Measurements from ENCODE around the gene NCK2.

DNA sequence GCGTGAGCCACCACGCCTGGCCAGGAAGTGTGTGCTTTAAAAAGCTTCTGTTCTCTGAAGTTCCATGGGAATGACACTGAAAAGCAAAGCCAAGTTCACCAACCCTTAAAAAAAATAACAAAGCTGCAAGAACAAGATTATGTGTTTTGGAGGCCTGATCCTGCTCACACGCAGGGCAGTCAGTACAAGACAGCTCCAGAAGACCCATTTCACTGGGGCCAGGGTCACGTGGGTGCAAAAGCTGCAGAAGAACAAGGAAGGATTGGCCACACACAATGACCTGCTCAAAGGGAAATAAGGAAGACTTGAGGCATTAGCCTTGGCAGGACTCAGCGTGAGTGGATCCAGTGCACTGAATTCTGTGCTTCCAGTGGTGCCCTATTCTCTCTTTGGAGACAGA, 187.9 kb downstream of the NCK2 start:
- TF ChIP-seq EZH2 (optimal IDR thresholded peaks at IDR 0.05; ENCODE audit: low read depth, low read length) = no peak
- TF ChIP-seq, protein P1, sequence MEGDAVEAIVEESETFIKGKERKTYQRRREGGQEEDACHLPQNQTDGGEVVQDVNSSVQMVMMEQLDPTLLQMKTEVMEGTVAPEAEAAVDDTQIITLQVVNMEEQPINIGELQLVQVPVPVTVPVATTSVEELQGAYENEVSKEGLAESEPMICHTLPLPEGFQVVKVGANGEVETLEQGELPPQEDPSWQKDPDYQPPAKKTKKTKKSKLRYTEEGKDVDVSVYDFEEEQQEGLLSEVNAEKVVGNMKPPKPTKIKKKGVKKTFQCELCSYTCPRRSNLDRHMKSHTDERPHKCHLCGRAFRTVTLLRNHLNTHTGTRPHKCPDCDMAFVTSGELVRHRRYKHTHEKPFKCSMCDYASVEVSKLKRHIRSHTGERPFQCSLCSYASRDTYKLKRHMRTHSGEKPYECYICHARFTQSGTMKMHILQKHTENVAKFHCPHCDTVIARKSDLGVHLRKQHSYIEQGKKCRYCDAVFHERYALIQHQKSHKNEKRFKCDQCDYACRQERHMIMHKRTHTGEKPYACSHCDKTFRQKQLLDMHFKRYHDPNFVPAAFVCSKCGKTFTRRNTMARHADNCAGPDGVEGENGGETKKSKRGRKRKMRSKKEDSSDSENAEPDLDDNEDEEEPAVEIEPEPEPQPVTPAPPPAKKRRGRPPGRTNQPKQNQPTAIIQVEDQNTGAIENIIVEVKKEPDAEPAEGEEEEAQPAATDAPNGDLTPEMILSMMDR (IDR thresholded peaks at IDR 0.05; ENCODE audit: low read length) = no peak

Data from MM.1S (cell line).